Uterus (tissue), 4 donors: Measurements from ENCODE around the gene LARP1. TPM values are rescaled to one million over a fixed set of nuclear protein-coding genes. Genes with fewer than 3 reads are reported as not detected.
A peak's percentile ranks its signal among the peaks of the same experiment; 100 is the strongest.

ENCODE experiments used
- DNase-seq, 2 donors: peaks; one replicate each; pipeline ENCODE4 v3.0.0-alpha.2; 2019 to 2020
- H3K27ac ChIP-seq, 2 donors: fragments of 200-600 bp; sonication (generic); 1 replicate in 1 of 2; 2 replicates in 1 of 2; pipeline ENCODE4 v1.5.1; 2016 to 2018
- H3K27me3 ChIP-seq, 2 donors: fragments of 200-600 bp; sonication (generic); one replicate each; pipeline ENCODE4 v1.5.1; 2018 to 2019; ENCODE audit warnings: control low read depth in 1 of 2
- H3K36me3 ChIP-seq, 2 donors: fragments of 200-600 bp; sonication (generic); one replicate each; pipeline ENCODE4 v1.5.1; 2019; ENCODE audit warnings: control low read depth in 1 of 2
- H3K4me1 ChIP-seq, 2 donors: fragments of 200-600 bp; sonication (generic); one replicate each; pipeline ENCODE4 v1.5.1; 2018 to 2019; ENCODE audit warnings: control low read depth in 1 of 2
- H3K4me3 ChIP-seq, 2 donors: fragments of 200-600 bp; sonication (generic); 1 replicate in 1 of 2; 2 replicates in 1 of 2; pipeline ENCODE4 v1.5.1; 2018 to 2019; ENCODE audit warnings: mild to moderate bottlenecking in 1 of 2
- H3K9me3 ChIP-seq, 2 donors: fragments of 200-600 bp; sonication (generic); one replicate each; pipeline ENCODE4 v1.5.1; 2019; ENCODE audit warnings: control low read depth in 1 of 2
- POLR2A ChIP-seq, 2 donors: fragments of 450-650 bp; IDR thresholded peaks; one replicate each; pipeline ENCODE4 v1.6.1; 2016; ENCODE audit warnings: antibody characterized with exemption in 2 of 2, mild to moderate bottlenecking in 1 of 2, moderate library complexity in 1 of 2
- intact Hi-C: fragments of 100-400 bp; cut with DNase I; formaldehyde crosslinking; loops from one replicate; pipeline ENCODE4 v1.15.1; 2023; ENCODE audit warnings: low total_unique reads
- total RNA-seq, 4 donors: library from RNA; depleted of rRNA in 3 of 4; stranded (reverse); fragments of >200 nt in 3 of 4; gene quantifications; one replicate each; pipeline versions ENCODE4 v1.1.0 to v1.2.4, GENCODE V29; 2014 to 2023
- TF ChIP-seq, protein P1 (sequence below), 4 experiments: fragments of 200-600 bp in 2 of 4; fragments of 450-650 bp in 2 of 4; sonication (generic) in 2 of 4; IDR thresholded peaks; one replicate each; pipeline ENCODE4 v1.5.1; 2016 to 2019; ENCODE audit warnings: antibody characterized with exemption in 4 of 4, mild to moderate bottlenecking in 2 of 4, moderate library complexity in 1 of 4
- donor health status: DM: yes; HTN: yes; CAD: no.

LARP1 gene
- total RNA-seq, 4 donors from 2014 or later, result 33.3 to 202 (median 47.1) TPM

DNA sequence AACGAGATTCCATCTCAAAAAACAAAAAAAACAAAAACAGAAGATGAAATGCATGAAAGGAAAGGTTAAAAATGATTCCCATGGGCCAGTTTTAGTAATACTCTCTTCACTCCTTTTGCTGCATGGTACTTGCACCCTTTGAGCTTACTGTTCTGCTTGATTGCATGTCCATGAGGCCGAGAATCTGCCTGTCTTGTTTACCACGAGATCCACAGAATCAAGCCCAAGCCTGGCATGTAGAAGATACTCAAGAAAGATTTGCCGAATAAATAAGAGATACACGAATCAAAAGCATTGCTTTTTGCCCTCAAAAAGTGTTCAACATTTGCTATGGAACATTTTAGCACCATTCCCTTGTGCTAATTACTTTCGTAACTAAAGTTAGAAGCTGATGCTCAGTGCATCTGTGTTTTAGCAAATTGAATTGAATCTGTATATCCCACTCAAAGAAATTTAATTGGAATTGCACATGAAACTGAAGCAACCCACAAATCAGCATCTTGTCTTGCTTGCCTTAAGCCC, 94.1 kb downstream of the LARP1 start:
- intact Hi-C loops, result no loop called here
- peaks cover 0 to 8% of the 10 kb centered on the region in 2 donors for H3K4me1 ChIP-seq
- H3K36me3 ChIP-seq, result no peaks in the 10 kb centered on the region
- H3K9me3 ChIP-seq, result no peaks in the 10 kb centered on the region
- H3K4me3 ChIP-seq, result peak overlapping the region; percentile 62 to 64
- DNase-seq, result no peak
- H3K27ac ChIP-seq, result peak overlapping the region; percentile 86 to 94
- no peaks in the 10 kb centered on the region for H3K27me3 ChIP-seq
- TF ChIP-seq POLR2A (IDR thresholded peaks at IDR 0.05), result no peak
- TF ChIP-seq, protein P1, sequence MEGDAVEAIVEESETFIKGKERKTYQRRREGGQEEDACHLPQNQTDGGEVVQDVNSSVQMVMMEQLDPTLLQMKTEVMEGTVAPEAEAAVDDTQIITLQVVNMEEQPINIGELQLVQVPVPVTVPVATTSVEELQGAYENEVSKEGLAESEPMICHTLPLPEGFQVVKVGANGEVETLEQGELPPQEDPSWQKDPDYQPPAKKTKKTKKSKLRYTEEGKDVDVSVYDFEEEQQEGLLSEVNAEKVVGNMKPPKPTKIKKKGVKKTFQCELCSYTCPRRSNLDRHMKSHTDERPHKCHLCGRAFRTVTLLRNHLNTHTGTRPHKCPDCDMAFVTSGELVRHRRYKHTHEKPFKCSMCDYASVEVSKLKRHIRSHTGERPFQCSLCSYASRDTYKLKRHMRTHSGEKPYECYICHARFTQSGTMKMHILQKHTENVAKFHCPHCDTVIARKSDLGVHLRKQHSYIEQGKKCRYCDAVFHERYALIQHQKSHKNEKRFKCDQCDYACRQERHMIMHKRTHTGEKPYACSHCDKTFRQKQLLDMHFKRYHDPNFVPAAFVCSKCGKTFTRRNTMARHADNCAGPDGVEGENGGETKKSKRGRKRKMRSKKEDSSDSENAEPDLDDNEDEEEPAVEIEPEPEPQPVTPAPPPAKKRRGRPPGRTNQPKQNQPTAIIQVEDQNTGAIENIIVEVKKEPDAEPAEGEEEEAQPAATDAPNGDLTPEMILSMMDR (IDR thresholded peaks at IDR 0.05), result no peak

DNA sequence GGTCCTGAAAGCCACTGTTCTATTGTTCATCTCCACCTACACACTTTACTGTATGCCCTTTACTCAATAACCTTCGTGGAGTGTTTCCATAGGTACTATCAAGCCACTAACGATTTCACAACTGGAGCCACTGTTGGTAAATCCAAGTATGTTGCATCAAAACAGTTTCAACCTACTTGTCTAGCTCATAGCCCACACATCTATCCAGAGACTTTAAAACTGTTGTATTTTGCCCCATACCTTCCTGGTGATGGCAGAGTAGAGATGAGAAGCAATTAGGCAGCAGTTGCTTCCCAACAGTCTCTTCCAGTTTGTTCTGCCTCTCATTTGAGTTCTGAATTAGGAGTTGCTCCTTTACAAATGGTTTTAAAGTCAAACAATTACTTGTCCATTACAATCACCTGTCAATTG, 94.6 kb downstream of the LARP1 start:
- Histone ChIP-seq H3K36me3 (no peaks in the 10 kb centered on the region), H3K4me1 (peaks cover 0 to 8% of the 10 kb centered on the region in 2 donors), H3K4me3 (peak overlapping the region; percentile 62 to 64), H3K9me3 (no peaks in the 10 kb centered on the region), H3K27ac (peak overlapping the region; percentile 86 to 94), H3K27me3 (no peaks in the 10 kb centered on the region)
- no peak for TF ChIP-seq POLR2A (IDR thresholded peaks at IDR 0.05)
- TF ChIP-seq, protein P1 (IDR thresholded peaks at IDR 0.05), result peak in 1 of 4 experiments; percentile 11
- intact Hi-C loops, result no loop called here
- no peak for DNase-seq

DNA sequence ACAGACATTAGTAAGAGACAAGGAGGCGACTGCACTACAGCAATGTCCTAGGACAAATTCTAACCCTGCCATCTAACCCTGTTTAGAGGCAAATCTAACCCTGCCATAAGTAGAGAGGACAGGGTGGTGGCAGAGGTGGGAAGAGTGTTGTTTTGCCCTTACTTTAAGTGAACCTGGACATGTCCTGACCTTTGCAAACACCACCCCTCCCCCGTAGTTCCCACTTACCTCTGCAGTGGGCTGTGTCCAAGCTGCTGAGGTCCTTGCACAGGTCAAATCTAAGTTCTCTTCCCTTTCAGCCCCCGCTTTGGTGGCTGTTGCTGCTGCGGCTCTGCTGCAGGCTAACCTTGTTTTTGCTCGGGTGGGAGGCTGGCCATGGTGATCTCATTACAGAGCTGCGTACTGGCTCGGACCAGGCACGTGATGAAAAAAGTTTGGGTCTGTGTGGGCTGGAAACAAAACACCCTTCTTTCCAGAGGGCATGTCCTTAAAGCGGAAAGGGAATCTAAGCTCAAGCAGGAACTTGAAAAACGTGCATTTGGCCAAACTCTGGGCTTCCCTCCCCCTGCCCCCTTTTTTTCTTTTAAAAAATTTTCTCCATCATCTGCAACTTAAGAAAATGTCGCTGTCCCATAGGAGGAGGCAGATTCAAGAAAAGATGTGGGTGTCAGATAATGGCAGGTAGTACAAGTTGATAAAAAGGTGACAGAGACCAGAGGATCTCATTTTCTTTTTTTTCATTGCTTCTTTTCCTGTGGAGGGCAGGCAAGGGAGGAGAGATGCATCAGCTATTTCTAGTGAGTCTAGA, 95.3 kb downstream of the LARP1 start, which contains the start of gene FAXDC2:
FAXDC2 (minus strand) TSS at position 349 of the 808 bp plus-strand sequence. CDS start 12,425 bp downstream, outside the sequence.
- DNase-seq, result peak; percentile 81 to 89
- peaks cover 0 to 8% of the 10 kb centered on the region in 2 donors for H3K4me1 ChIP-seq
- peak within 1 kb of the TSS; percentile 62 to 64 for H3K4me3 ChIP-seq
- peak within 1 kb of the TSS; percentile 86 to 94 for H3K27ac ChIP-seq
- H3K9me3 ChIP-seq, result no peaks in the 10 kb centered on the region
- no peaks in the 10 kb centered on the region for H3K27me3 ChIP-seq
- intact Hi-C loops, result no loop called here
- TF ChIP-seq POLR2A (IDR thresholded peaks at IDR 0.05), result peak; percentile 57 to 63
- TF ChIP-seq, protein P1 (IDR thresholded peaks at IDR 0.05), result no peak
- H3K36me3 ChIP-seq, result no peaks in the 10 kb centered on the region

DNA sequence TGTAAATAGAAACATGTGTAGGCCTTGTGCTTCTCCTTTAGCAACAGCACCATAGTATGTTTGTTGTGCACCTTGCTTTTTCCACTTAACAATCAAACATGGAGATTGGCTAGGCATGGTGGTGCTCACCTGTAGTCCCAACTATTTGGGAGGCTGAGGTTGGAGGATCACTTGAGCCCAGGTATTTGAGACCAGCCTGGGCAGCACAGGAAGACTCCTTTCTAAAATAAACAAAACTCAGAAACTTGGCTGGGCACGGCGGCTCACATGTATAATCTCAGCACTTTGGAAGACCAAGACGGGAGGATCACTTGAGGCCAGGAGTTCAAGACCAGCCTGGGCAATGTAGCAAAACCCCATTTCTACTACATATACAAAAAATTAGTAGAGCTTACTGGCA, 96.2 kb downstream of the LARP1 start:
- H3K27ac ChIP-seq, result peak overlapping the region; percentile 86 to 94
- no peaks in the 10 kb centered on the region for H3K27me3 ChIP-seq
- no peaks in the 10 kb centered on the region for H3K9me3 ChIP-seq
- H3K4me1 ChIP-seq, result peaks cover 0 to 8% of the 10 kb centered on the region in 2 donors
- intact Hi-C loops, result no loop called here
- no peak for TF ChIP-seq POLR2A (IDR thresholded peaks at IDR 0.05)
- TF ChIP-seq, protein P1 (IDR thresholded peaks at IDR 0.05), result no peak
- no peak for DNase-seq
- no peaks in the 10 kb centered on the region for H3K36me3 ChIP-seq
- H3K4me3 ChIP-seq, result no peak overlapping the region
